ENCODE results near the gene EVA1C. TPM values are rescaled to one million over a fixed set of nuclear protein-coding genes. Genes with fewer than 3 reads are reported as not detected.

The EVA1C gene
- polyA plus RNA-seq, 1 donor (not counting 4 experiments of a cell fraction or from before 2014, with no cell fraction given) = 15.3 TPM

- H3K4me1 ChIP-seq (ENCODE audit: control insufficient read depth, extremely low read depth, insufficient read depth, low read length) = no peaks in the 10 kb centered on the region
- DNase-seq (ENCODE audit: low read depth, low spot score) = no peak
- no peaks in the 10 kb centered on the region for H3K36me3 ChIP-seq (ENCODE audit: control insufficient read depth in 2 of 2, extremely low read depth in 1 of 2, insufficient read depth in 2 of 2, low read length in 2 of 2)
- no peaks in the 10 kb centered on the region for H3K79me2 ChIP-seq (ENCODE audit: control insufficient read depth, insufficient read depth, low read length)
- no peak overlapping the region for H3K4me3 ChIP-seq (ENCODE audit: control insufficient read depth in 2 of 3, extremely low read depth in 1 of 3, insufficient read depth in 2 of 3, low read depth in 1 of 3, low read length in 3 of 3)
- no peaks in the 10 kb centered on the region for H3K9me3 ChIP-seq (ENCODE audit: control insufficient read depth, low read depth, low read length)
- H3K9ac ChIP-seq (ENCODE audit: control insufficient read depth, extremely low read depth, insufficient read depth, low read length) = no peak overlapping the region
- no peak overlapping the region for H3K4me2 ChIP-seq (ENCODE audit: control insufficient read depth, extremely low read depth, insufficient read depth, low read depth, low read length)
- dilution Hi-C loops (cut with MboI; ENCODE audit: extremely low pct_ligation_motif_present, low sequenced_read_pairs) = no loop called here
- H3K27me3 ChIP-seq (ENCODE audit: control insufficient read depth, extremely low read depth, insufficient read depth, low read length) = no peaks in the 10 kb centered on the region
- H4K20me1 ChIP-seq (ENCODE audit: control insufficient read depth, extremely low read depth, insufficient read depth, low read length) = no peaks in the 10 kb centered on the region
- H2AFZ ChIP-seq (ENCODE audit: control insufficient read depth, low read length) = no peak overlapping the region
- no peak for TF ChIP-seq EZH2 (IDR thresholded peaks at IDR 0.05; ENCODE audit: low read length)
- no peaks in the 10 kb centered on the region for H3K9me1 ChIP-seq (ENCODE audit: control insufficient read depth, extremely low read depth, insufficient read depth, low read length)
- H3K27ac ChIP-seq (ENCODE audit: control insufficient read depth, insufficient read depth, low read length) = no peak overlapping the region
- FAIRE-seq = no peak
Observed at GRCh38 chr21:32543975-32544374, 131.5 kb downstream of the EVA1C start.

- Histone ChIP-seq H3K4me2 (ENCODE audit: control insufficient read depth, extremely low read depth, insufficient read depth, low read depth, low read length) (no peak overlapping the region), H3K9me1 (ENCODE audit: control insufficient read depth, extremely low read depth, insufficient read depth, low read length) (no peaks in the 10 kb centered on the region), H2AFZ (ENCODE audit: control insufficient read depth, low read length) (no peak overlapping the region), H4K20me1 (ENCODE audit: control insufficient read depth, extremely low read depth, insufficient read depth, low read length) (no peaks in the 10 kb centered on the region), H3K4me3 (ENCODE audit: control insufficient read depth in 2 of 3, extremely low read depth in 1 of 3, insufficient read depth in 2 of 3, low read depth in 1 of 3, low read length in 3 of 3) (no peak overlapping the region), H3K4me1 (ENCODE audit: control insufficient read depth, extremely low read depth, insufficient read depth, low read length) (no peaks in the 10 kb centered on the region), H3K36me3 (ENCODE audit: control insufficient read depth in 2 of 2, extremely low read depth in 1 of 2, insufficient read depth in 2 of 2, low read length in 2 of 2) (no peaks in the 10 kb centered on the region), H3K9ac (ENCODE audit: control insufficient read depth, extremely low read depth, insufficient read depth, low read length) (no peak overlapping the region), H3K27ac (ENCODE audit: control insufficient read depth, insufficient read depth, low read length) (no peak overlapping the region), H3K79me2 (ENCODE audit: control insufficient read depth, insufficient read depth, low read length) (no peaks in the 10 kb centered on the region), H3K9me3 (ENCODE audit: control insufficient read depth, low read depth, low read length) (no peaks in the 10 kb centered on the region), H3K27me3 (ENCODE audit: control insufficient read depth, extremely low read depth, insufficient read depth, low read length) (no peaks in the 10 kb centered on the region)
- no peak for DNase-seq (ENCODE audit: low read depth, low spot score)
- no peak for TF ChIP-seq EZH2 (IDR thresholded peaks at IDR 0.05; ENCODE audit: low read length)
- TF ChIP-seq, protein P1, sequence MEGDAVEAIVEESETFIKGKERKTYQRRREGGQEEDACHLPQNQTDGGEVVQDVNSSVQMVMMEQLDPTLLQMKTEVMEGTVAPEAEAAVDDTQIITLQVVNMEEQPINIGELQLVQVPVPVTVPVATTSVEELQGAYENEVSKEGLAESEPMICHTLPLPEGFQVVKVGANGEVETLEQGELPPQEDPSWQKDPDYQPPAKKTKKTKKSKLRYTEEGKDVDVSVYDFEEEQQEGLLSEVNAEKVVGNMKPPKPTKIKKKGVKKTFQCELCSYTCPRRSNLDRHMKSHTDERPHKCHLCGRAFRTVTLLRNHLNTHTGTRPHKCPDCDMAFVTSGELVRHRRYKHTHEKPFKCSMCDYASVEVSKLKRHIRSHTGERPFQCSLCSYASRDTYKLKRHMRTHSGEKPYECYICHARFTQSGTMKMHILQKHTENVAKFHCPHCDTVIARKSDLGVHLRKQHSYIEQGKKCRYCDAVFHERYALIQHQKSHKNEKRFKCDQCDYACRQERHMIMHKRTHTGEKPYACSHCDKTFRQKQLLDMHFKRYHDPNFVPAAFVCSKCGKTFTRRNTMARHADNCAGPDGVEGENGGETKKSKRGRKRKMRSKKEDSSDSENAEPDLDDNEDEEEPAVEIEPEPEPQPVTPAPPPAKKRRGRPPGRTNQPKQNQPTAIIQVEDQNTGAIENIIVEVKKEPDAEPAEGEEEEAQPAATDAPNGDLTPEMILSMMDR (optimal IDR thresholded peaks at IDR 0.05 in 1 of 3, IDR thresholded peaks at IDR 0.05 in 1 of 3, conservative IDR thresholded peaks at IDR 0.05 in 1 of 3; ENCODE audit: extremely low read depth in 1 of 3, insufficient read depth in 2 of 3, low read length in 3 of 3) = no peak
- FAIRE-seq = no peak
- dilution Hi-C loops (cut with MboI; ENCODE audit: extremely low pct_ligation_motif_present, low sequenced_read_pairs) = no loop called here
Observed at GRCh38 chr21:32544697-32545096, 132.2 kb downstream of the EVA1C start.

- dilution Hi-C loops (cut with MboI; ENCODE audit: extremely low pct_ligation_motif_present, low sequenced_read_pairs) = no loop called here
- Histone ChIP-seq H3K9ac (ENCODE audit: control insufficient read depth, extremely low read depth, insufficient read depth, low read length) (no peak overlapping the region), H3K27ac (ENCODE audit: control insufficient read depth, insufficient read depth, low read length) (no peak overlapping the region), H3K27me3 (ENCODE audit: control insufficient read depth, extremely low read depth, insufficient read depth, low read length) (no peaks in the 10 kb centered on the region), H3K36me3 (ENCODE audit: control insufficient read depth in 2 of 2, extremely low read depth in 1 of 2, insufficient read depth in 2 of 2, low read length in 2 of 2) (no peaks in the 10 kb centered on the region), H4K20me1 (ENCODE audit: control insufficient read depth, extremely low read depth, insufficient read depth, low read length) (no peaks in the 10 kb centered on the region), H3K4me1 (ENCODE audit: control insufficient read depth, extremely low read depth, insufficient read depth, low read length) (no peaks in the 10 kb centered on the region), H3K9me1 (ENCODE audit: control insufficient read depth, extremely low read depth, insufficient read depth, low read length) (no peaks in the 10 kb centered on the region), H3K4me3 (ENCODE audit: control insufficient read depth in 2 of 3, extremely low read depth in 1 of 3, insufficient read depth in 2 of 3, low read depth in 1 of 3, low read length in 3 of 3) (no peak overlapping the region), H3K9me3 (ENCODE audit: control insufficient read depth, low read depth, low read length) (no peaks in the 10 kb centered on the region), H3K4me2 (ENCODE audit: control insufficient read depth, extremely low read depth, insufficient read depth, low read depth, low read length) (no peak overlapping the region), H3K79me2 (ENCODE audit: control insufficient read depth, insufficient read depth, low read length) (no peaks in the 10 kb centered on the region), H2AFZ (ENCODE audit: control insufficient read depth, low read length) (no peak overlapping the region)
- FAIRE-seq = no peak
- TF ChIP-seq EZH2 (IDR thresholded peaks at IDR 0.05; ENCODE audit: low read length) = no peak
- TF ChIP-seq, protein P1 (optimal IDR thresholded peaks at IDR 0.05 in 1 of 3, IDR thresholded peaks at IDR 0.05 in 1 of 3, conservative IDR thresholded peaks at IDR 0.05 in 1 of 3; ENCODE audit: extremely low read depth in 1 of 3, insufficient read depth in 2 of 3, low read length in 3 of 3) = no peak
- DNase-seq (ENCODE audit: low read depth, low spot score) = no peak
Observed at GRCh38 chr21:32545948-32546441, 133.5 kb downstream of the EVA1C start.

Data from keratinocyte (primary cell).